WI38 (cell line): Measurements from ENCODE around the gene SGSH.

Experiments
- H3K4me3 ChIP-seq: 2 replicates; pipeline ENCODE4 v1.5.1; 2011; ENCODE audit warnings: low read depth, mild to moderate bottlenecking, control low read depth, low read length
- CTCF ChIP-seq: IDR thresholded peaks from 2 replicates; pipeline ENCODE4 v1.5.1; 2012; ENCODE audit warnings: low read depth, mild to moderate bottlenecking, control low read depth, low read length

Gene SGSH

DNA sequence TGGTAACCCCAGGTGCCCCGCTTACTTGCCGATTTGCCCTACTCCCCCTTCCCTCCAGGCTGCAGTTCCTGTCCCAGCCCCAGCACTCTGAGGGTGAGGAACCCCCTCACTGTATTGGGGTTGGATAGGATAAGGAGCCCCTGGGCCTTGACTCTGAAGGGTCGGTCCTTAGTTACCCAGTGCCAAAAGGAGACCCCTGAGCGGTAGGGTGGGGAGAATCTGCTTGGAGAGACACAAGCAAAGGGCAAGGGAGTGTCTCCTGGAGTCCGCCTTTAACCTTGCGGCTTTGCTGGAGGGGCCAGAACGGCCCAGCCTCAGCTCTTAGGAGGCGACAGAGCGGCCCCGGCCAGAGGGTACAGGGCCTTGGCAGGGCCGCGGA lies 37.3 kb downstream of the SGSH start:
- no peak for TF ChIP-seq CTCF
- no peak overlapping the region for H3K4me3 ChIP-seq

GRCh38 chr17:80182118-80182844 lies 37.9 kb downstream of the SGSH start:
- TF ChIP-seq CTCF, result no peak
- H3K4me3 ChIP-seq, result no peak overlapping the region

GRCh38 chr17:80181431-80181830 lies 38.7 kb downstream of the SGSH start:
- TF ChIP-seq CTCF, result no peak
- H3K4me3 ChIP-seq, result no peak overlapping the region

GRCh38 chr17:80180192-80180591 lies 39.9 kb downstream of the SGSH start:
- H3K4me3 ChIP-seq, result no peak overlapping the region
- TF ChIP-seq CTCF, result no peak

- no peak overlapping the region for H3K4me3 ChIP-seq
- TF ChIP-seq CTCF, result no peak
Measured at GRCh38 chr17:80177986-80178595, 42.0 kb downstream of the SGSH start.

DNA sequence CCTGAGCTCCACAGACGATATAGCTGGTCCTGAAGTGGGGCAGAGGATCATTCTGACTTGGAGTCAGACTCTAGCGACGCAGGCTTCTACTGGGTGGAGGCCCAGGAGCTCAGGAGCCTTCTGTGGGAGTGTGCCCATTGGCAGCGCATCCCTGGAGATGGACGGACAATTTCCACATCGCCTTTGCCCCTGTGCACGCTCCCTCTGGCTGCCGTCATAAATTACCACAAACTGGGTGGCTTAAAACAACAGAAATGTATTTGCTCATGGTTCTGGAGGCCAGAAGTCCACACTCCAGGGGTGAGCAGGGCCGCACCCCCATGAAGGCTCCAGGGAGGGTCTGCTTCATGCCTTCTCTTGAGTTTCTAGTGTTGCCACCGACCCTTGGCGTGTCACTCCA lies 43.4 kb downstream of the SGSH start:
- H3K4me3 ChIP-seq, result no peak overlapping the region
- no peak for TF ChIP-seq CTCF

DNA sequence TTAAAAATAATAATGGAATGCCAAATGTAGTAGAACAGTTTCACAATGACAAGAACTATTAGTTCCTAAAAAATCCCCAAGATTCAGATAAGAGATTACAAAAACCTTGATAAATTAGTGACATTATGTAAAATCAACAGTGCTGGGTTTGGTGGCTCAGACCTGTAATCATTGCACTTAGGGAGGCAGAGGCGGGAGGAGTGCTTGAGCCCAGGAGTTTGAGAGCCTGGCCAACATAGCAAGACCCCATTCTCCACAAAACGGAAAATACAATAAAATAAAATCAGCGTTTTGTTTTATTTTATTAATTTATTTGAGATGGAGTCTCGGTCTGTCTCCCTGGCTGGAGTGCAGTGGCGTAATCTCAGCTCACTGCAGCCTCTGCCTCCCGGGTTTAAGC lies 46.2 kb downstream of the SGSH start:
- TF ChIP-seq CTCF, result no peak

More for the DNA sequence above, 46.2 kb downstream of the SGSH start:
- H3K4me3 ChIP-seq, result no peak overlapping the region
